Measurements from ENCODE around the gene KMT5C. TPM values are rescaled to one million over a fixed set of nuclear protein-coding genes. Genes with fewer than 3 reads are reported as not detected.

Gene KMT5C
- total RNA-seq, 2 experiments from 2014 or later: 32.6 to 33.1 TPM

DNA sequence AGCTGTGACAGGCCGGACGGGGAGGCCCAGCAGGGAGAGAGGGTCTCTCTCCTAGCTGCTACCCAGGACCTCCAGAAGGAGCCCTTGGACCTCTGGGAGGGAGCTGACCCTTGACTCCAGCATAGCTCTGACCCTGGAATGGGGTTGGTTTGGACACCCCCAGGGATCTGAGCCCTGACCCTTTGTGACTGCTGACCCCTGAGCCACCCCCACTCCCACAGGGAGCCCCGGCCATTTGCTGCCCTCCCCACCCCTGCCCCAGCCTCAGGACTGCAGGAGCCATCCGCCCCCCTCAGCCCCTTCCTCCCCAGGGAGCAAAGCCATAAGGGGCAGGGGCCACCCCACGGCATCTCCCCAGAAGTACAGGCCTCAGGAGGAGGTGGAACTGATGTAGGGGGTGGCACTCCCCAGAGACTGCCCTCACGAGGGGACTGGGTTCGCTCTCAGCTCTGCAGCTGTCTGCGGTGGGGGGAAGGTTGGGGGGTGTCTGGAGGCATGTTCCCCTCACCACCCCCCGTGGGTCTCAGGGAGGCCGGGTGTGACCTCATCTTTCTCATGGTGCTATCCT lies 7.8 kb downstream of the KMT5C start:
- peaks cover 16% of the 10 kb centered on the region for H3K36me3 Mint-ChIP-seq (ENCODE audit: low read depth)
- H3K4me1 Mint-ChIP-seq (ENCODE audit: low read depth): peaks cover 2% of the 10 kb centered on the region
- H3K4me3 Mint-ChIP-seq: no peak overlapping the region
- ATAC-seq: no peak
- intact Hi-C loops (cut with micrococcal nuclease): no loop called here
- H3K27ac Mint-ChIP-seq: no peak overlapping the region
- peaks cover 23% of the 10 kb centered on the region for H3K27me3 Mint-ChIP-seq
- ChIA-PET POLR2A (interaction anchor here (1.1 to 4.0 kb wide), 3 partner anchors 9 to 60 kb away, joined by 3 to 22 read pairs (median 7); partner anchors contain the start of genes KMT5C and UBE2S), CTCF (no interaction called here)
- DNase-seq: no peak
- TF ChIP-seq, protein P1, sequence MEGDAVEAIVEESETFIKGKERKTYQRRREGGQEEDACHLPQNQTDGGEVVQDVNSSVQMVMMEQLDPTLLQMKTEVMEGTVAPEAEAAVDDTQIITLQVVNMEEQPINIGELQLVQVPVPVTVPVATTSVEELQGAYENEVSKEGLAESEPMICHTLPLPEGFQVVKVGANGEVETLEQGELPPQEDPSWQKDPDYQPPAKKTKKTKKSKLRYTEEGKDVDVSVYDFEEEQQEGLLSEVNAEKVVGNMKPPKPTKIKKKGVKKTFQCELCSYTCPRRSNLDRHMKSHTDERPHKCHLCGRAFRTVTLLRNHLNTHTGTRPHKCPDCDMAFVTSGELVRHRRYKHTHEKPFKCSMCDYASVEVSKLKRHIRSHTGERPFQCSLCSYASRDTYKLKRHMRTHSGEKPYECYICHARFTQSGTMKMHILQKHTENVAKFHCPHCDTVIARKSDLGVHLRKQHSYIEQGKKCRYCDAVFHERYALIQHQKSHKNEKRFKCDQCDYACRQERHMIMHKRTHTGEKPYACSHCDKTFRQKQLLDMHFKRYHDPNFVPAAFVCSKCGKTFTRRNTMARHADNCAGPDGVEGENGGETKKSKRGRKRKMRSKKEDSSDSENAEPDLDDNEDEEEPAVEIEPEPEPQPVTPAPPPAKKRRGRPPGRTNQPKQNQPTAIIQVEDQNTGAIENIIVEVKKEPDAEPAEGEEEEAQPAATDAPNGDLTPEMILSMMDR (IDR thresholded peaks at IDR 0.05): no peak
- no peaks in the 10 kb centered on the region for H3K9me3 Mint-ChIP-seq

DNA sequence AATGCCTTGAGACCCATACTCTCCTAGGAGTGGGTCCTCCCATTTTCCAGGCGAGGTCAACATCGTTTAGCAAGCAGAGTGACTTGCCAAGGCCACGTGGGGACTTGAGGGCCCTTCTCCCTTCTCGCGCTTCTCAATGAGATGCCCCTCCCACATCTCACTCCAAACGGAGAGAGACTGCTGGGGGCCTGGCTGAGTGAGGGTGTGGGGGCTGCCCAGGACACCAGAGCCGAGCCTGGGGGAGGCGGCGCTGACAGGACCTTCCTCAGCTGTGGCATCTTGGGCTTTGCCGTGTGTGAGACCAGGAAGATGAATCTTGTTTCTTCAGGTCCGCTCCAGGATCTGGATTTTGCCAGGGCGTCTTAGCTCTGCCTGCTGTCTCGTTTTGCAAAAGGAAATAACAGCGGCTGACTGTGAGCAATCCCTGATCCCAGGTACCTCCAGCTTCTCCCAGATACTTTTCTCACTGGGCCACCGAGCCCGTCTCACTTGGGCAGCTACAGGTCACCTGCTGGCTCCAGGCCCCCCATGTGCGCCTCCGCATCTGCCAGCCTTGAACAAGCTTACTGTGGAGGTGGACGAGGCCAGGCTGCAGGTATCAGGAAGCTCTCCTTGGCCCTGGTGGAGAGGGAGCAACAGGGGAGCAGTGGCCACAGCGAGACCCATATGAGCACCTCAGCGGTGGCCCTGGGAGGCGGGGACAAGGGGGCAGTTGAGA lies 8.8 kb downstream of the KMT5C start:
- CTCF ChIA-PET: interaction anchor here (1.3 kb wide), 1 partner anchor 47 kb away, joined by 4 read pairs; no protein-coding TSS in a partner anchor
- Mint-ChIP-seq H3K4me1 (ENCODE audit: low read depth) (peaks cover 11% of the 10 kb centered on the region), H3K4me3 (no peak overlapping the region), H3K27ac (no peak overlapping the region), H3K36me3 (ENCODE audit: low read depth) (peaks cover 13% of the 10 kb centered on the region), H3K27me3 (peaks cover 32% of the 10 kb centered on the region), H3K9me3 (no peaks in the 10 kb centered on the region)
- ATAC-seq: no peak
- DNase-seq: no peak
- POLR2A ChIA-PET: interaction anchor here (0.6 to 4.0 kb wide), 5 partner anchors 10 to 59 kb away, joined by 3 to 22 read pairs (median 4); partner anchors contain the start of genes KMT5C, TMEM238 and UBE2S
- intact Hi-C loops (cut with micrococcal nuclease): no loop called here
- TF ChIP-seq, protein P1 (IDR thresholded peaks at IDR 0.05): no peak

DNA sequence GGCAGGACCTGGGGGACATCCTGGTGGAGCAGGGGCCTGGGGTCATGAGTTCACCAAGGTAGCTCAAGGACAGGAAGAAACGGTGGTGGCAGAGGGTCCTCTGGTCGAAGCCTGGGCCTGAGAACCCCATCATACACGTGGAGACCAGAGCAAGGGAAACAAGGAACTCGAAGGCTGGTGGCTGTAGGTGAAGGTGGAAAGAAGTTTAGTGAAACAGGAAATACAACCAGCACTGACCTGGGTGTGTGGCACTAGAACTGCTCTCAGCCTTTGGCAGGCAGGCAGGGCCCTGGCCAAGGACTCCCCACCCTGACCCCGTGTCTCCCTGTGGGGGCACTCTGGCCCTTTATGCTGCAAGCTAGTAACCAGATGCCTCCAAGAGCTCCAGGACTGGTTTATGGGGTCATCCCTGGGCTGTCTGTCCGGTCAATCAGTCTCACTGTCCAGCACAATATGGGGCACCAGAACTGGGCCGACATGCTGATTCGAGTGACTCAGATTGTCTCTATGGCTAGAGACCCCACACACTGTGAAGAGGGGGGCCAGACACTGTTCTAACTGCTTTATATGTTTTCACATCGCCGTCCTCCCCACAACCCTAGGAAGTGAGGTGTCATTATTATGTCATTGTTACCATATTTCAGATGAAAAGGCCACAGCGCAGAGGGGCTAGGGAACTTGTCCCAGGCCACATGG lies 11.1 kb downstream of the KMT5C start:
- ChIA-PET CTCF (no interaction called here), POLR2A (interaction anchor here (0.8 to 4.0 kb wide), 2 partner anchors 13 to 57 kb away, joined by 3 to 22 read pairs; partner anchors contain the start of genes KMT5C and UBE2S)
- Mint-ChIP-seq H3K27ac (no peak overlapping the region), H3K4me3 (no peak overlapping the region), H3K9me3 (no peaks in the 10 kb centered on the region), H3K4me1 (ENCODE audit: low read depth) (peaks cover 15% of the 10 kb centered on the region), H3K36me3 (ENCODE audit: low read depth) (peaks cover 3% of the 10 kb centered on the region), H3K27me3 (peaks cover 45% of the 10 kb centered on the region)
- no peak for ATAC-seq
- TF ChIP-seq, protein P1 (IDR thresholded peaks at IDR 0.05): no peak
- intact Hi-C loops (cut with micrococcal nuclease): no loop called here
- DNase-seq: no peak

DNA sequence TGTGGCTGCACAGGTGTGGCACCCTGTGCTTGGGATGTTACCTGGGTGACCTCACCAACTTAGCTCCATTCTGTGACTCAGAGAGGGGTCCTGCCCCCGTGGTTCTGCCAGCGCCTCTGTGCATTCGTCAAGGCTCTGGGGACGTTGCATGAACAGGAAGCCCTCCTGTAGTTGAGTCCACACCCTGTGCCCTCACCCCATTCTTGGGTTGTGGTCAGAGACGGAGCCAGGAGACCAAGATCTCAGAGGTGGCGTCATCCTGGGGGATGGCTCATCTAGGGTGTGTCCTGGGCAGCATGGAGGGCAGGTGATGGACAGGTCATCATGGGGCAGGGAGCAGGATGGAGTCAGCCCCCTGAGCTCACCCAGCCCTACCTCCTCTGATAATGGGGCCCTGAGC lies 12.4 kb downstream of the KMT5C start:
- H3K4me3 Mint-ChIP-seq: no peak overlapping the region
- peaks cover 15% of the 10 kb centered on the region for H3K4me1 Mint-ChIP-seq (ENCODE audit: low read depth)
- ChIA-PET CTCF (no interaction called here), POLR2A (interaction anchor here (0.6 to 1.8 kb wide), 4 partner anchors 14 to 101 kb away, joined by 3 to 9 read pairs (median 3); partner anchors contain the start of gene TMEM238)
- ATAC-seq (no peak), DNase-seq (peak; percentile 30)
- H3K27ac Mint-ChIP-seq: no peak overlapping the region
- TF ChIP-seq, protein P1 (IDR thresholded peaks at IDR 0.05): no peak
- no peaks in the 10 kb centered on the region for H3K9me3 Mint-ChIP-seq
- peaks cover 3% of the 10 kb centered on the region for H3K36me3 Mint-ChIP-seq (ENCODE audit: low read depth)
- peaks cover 48% of the 10 kb centered on the region for H3K27me3 Mint-ChIP-seq
- intact Hi-C loops (cut with micrococcal nuclease): no loop called here
